ENCODE measurements around the gene CLC. TPM values are rescaled to one million over a fixed set of nuclear protein-coding genes. Genes with fewer than 3 reads are reported as not detected.

The CLC gene
- total RNA-seq, 1 donor from 2014 or later: not detected

DNA sequence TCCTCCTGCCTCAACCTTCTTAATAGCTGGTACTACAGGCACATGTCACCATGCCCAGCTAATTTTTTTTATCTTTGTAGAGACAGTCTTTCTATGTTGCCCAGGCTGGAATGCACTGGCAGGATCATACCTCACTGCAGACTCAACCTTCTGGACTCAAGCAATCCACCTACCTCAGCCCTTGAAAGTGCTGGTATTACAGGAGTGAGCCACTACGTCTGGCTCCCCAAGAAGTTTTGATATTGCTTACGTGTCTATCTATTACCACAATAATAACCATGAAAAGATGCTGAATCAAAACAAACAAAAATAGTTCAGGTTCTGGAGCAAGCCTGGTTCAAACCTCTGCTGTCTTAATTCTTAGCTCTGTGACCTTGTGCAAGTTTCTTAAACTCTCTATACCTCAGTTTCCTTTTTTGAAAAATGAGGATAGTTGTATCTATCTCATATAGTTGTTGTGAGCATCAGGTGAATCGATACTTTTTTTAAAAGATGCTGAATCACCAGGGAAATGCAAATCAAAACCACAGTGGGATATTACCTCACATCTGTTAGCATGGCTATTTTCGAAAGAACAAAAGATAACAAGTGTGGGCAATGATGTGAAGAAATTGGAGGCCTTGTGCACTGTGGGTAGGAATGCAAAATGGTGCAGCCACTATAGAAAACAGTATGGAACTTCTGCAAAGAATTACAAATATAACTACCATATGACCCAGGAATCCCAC, 21.8 kb upstream of the CLC start:
- H3K27me3 ChIP-seq (ENCODE audit: insufficient read depth, low read length): no peaks in the 10 kb centered on the region
- DNase-seq (ENCODE audit: low read depth): no peak
- no peak overlapping the region for H2AFZ ChIP-seq (ENCODE audit: low read depth, low read length)
- no peaks in the 10 kb centered on the region for H3K79me2 ChIP-seq (ENCODE audit: insufficient read depth, low read length)
- H3K4me2 ChIP-seq (ENCODE audit: low read length): no peak overlapping the region
- TF ChIP-seq, protein P1, sequence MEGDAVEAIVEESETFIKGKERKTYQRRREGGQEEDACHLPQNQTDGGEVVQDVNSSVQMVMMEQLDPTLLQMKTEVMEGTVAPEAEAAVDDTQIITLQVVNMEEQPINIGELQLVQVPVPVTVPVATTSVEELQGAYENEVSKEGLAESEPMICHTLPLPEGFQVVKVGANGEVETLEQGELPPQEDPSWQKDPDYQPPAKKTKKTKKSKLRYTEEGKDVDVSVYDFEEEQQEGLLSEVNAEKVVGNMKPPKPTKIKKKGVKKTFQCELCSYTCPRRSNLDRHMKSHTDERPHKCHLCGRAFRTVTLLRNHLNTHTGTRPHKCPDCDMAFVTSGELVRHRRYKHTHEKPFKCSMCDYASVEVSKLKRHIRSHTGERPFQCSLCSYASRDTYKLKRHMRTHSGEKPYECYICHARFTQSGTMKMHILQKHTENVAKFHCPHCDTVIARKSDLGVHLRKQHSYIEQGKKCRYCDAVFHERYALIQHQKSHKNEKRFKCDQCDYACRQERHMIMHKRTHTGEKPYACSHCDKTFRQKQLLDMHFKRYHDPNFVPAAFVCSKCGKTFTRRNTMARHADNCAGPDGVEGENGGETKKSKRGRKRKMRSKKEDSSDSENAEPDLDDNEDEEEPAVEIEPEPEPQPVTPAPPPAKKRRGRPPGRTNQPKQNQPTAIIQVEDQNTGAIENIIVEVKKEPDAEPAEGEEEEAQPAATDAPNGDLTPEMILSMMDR (IDR thresholded peaks at IDR 0.05; ENCODE audit: insufficient read depth, low read depth, low read length): no peak
- no peak for TF ChIP-seq EZH2 (IDR thresholded peaks at IDR 0.05; ENCODE audit: insufficient read depth, low read length)
- H3K27me3 Mint-ChIP-seq (ENCODE audit: low read depth, unreplicated experiment): peaks cover 23% of the 10 kb centered on the region
- H3K27ac ChIP-seq (ENCODE audit: low read depth, low read length): no peak overlapping the region
- no peaks in the 10 kb centered on the region for H3K4me1 Mint-ChIP-seq (ENCODE audit: low read depth, unreplicated experiment)
- no peak overlapping the region for H3K27ac Mint-ChIP-seq (ENCODE audit: unreplicated experiment)
- no peaks in the 10 kb centered on the region for H3K36me3 ChIP-seq (ENCODE audit: insufficient read depth, low read length)
- no peaks in the 10 kb centered on the region for H3K4me1 ChIP-seq (ENCODE audit: insufficient read depth, low read length)
- no peak overlapping the region for H3K4me3 ChIP-seq (ENCODE audit: insufficient read depth, low read depth, low read length)
- H3K9me3 Mint-ChIP-seq (ENCODE audit: unreplicated experiment): no peaks in the 10 kb centered on the region
- no peaks in the 10 kb centered on the region for H4K20me1 ChIP-seq (ENCODE audit: insufficient read depth, low read length)
- H3K36me3 Mint-ChIP-seq (ENCODE audit: low read depth, unreplicated experiment): no peaks in the 10 kb centered on the region
- H3K9me3 ChIP-seq (ENCODE audit: insufficient read depth, low read depth, low read length): no peaks in the 10 kb centered on the region
- no peak overlapping the region for H3K9ac ChIP-seq (ENCODE audit: low read length)
- FAIRE-seq: no peak
- no peak overlapping the region for H3K4me3 Mint-ChIP-seq (ENCODE audit: unreplicated experiment)

DNA sequence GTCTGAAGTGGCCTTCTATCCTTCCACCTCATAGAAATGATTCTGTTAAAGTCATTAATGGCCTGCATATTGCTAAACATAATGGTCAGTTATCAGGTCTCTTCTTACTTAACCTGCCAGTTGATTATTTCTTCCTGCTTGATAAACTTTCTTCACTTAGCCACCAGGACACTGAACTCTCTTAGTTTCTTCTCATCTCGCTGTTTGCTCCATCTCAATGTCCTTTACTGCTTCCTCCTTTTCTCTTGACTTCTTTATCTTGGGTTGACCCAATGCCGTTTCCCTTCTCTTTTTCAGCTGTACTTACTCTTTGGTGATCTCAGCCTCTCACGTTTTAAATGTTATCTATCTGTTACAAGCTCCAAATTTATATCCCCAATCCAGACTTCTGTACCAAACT, 17.1 kb upstream of the CLC start:
- Histone ChIP-seq H4K20me1 (ENCODE audit: insufficient read depth, low read length) (no peaks in the 10 kb centered on the region), H3K79me2 (ENCODE audit: insufficient read depth, low read length) (no peaks in the 10 kb centered on the region), H3K9me3 (ENCODE audit: insufficient read depth, low read depth, low read length) (no peaks in the 10 kb centered on the region), H3K9ac (ENCODE audit: low read length) (no peak overlapping the region), H3K27ac (ENCODE audit: low read depth, low read length) (no peak overlapping the region), H3K4me3 (ENCODE audit: insufficient read depth, low read depth, low read length) (no peak overlapping the region), H3K27me3 (ENCODE audit: insufficient read depth, low read length) (no peaks in the 10 kb centered on the region), H2AFZ (ENCODE audit: low read depth, low read length) (no peak overlapping the region), H3K4me1 (ENCODE audit: insufficient read depth, low read length) (no peaks in the 10 kb centered on the region), H3K36me3 (ENCODE audit: insufficient read depth, low read length) (no peaks in the 10 kb centered on the region), H3K4me2 (ENCODE audit: low read length) (no peak overlapping the region)
- peaks cover 35% of the 10 kb centered on the region for H3K27me3 Mint-ChIP-seq (ENCODE audit: low read depth, unreplicated experiment)
- no peaks in the 10 kb centered on the region for H3K4me1 Mint-ChIP-seq (ENCODE audit: low read depth, unreplicated experiment)
- H3K27ac Mint-ChIP-seq (ENCODE audit: unreplicated experiment): no peak overlapping the region
- H3K4me3 Mint-ChIP-seq (ENCODE audit: unreplicated experiment): no peak overlapping the region
- DNase-seq (ENCODE audit: low read depth) (no peak), FAIRE-seq (no peak)
- H3K36me3 Mint-ChIP-seq (ENCODE audit: low read depth, unreplicated experiment): no peaks in the 10 kb centered on the region
- TF ChIP-seq, protein P1 (IDR thresholded peaks at IDR 0.05; ENCODE audit: insufficient read depth, low read depth, low read length): no peak
- TF ChIP-seq EZH2 (IDR thresholded peaks at IDR 0.05; ENCODE audit: insufficient read depth, low read length): no peak
- peaks cover 2% of the 10 kb centered on the region for H3K9me3 Mint-ChIP-seq (ENCODE audit: unreplicated experiment)

DNA sequence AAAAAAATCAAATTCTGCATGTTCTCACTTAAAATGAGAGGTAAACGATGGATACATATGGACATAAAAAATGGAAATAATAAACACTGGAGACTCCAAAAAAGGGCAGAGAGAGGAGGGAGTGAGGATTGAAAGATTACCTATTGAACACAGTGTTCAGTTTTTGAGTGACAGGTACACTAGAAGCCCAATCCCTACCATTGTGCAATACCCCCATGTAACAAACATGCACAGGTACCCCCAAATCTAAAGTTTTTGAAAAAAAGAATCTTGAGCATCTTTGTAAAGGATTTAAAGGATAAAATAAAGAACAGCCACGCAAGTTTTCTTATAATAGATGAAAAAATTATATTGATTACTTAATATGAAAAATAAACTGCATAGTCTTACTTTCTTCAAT, 16.7 kb upstream of the CLC start:
- H3K4me1 ChIP-seq (ENCODE audit: insufficient read depth, low read length): no peaks in the 10 kb centered on the region
- Mint-ChIP-seq H3K4me1 (ENCODE audit: low read depth, unreplicated experiment) (no peaks in the 10 kb centered on the region), H3K36me3 (ENCODE audit: low read depth, unreplicated experiment) (no peaks in the 10 kb centered on the region), H3K27me3 (ENCODE audit: low read depth, unreplicated experiment) (peaks cover 36% of the 10 kb centered on the region), H3K4me3 (ENCODE audit: unreplicated experiment) (no peak overlapping the region), H3K27ac (ENCODE audit: unreplicated experiment) (no peak overlapping the region), H3K9me3 (ENCODE audit: unreplicated experiment) (peaks cover 2% of the 10 kb centered on the region)
- H3K27ac ChIP-seq (ENCODE audit: low read depth, low read length): no peak overlapping the region
- no peaks in the 10 kb centered on the region for H3K27me3 ChIP-seq (ENCODE audit: insufficient read depth, low read length)
- H3K9me3 ChIP-seq (ENCODE audit: insufficient read depth, low read depth, low read length): no peaks in the 10 kb centered on the region
- DNase-seq (ENCODE audit: low read depth) (no peak), FAIRE-seq (no peak)
- no peak for TF ChIP-seq EZH2 (IDR thresholded peaks at IDR 0.05; ENCODE audit: insufficient read depth, low read length)
- TF ChIP-seq, protein P1 (IDR thresholded peaks at IDR 0.05; ENCODE audit: insufficient read depth, low read depth, low read length): no peak
- H3K4me2 ChIP-seq (ENCODE audit: low read length): no peak overlapping the region
- no peak overlapping the region for H2AFZ ChIP-seq (ENCODE audit: low read depth, low read length)
- no peaks in the 10 kb centered on the region for H3K36me3 ChIP-seq (ENCODE audit: insufficient read depth, low read length)
- no peaks in the 10 kb centered on the region for H3K79me2 ChIP-seq (ENCODE audit: insufficient read depth, low read length)
- H4K20me1 ChIP-seq (ENCODE audit: insufficient read depth, low read length): no peaks in the 10 kb centered on the region
- H3K4me3 ChIP-seq (ENCODE audit: insufficient read depth, low read depth, low read length): no peak overlapping the region
- H3K9ac ChIP-seq (ENCODE audit: low read length): no peak overlapping the region

All from astrocyte (in vitro differentiated cells and primary cell).